HL-60/S4 treated with phorbol 12-myristate 13-acetate at 8.2 ng/mL for 4 days and 3 days (cell line): ENCODE data around the gene RHOH.

Experiments used
- in situ Hi-C: fragments of 300-500 bp; cut with MboI; formaldehyde crosslinking; loops from 2 replicates; pipeline ENCODE4 v1.15.0; 2022; ENCODE audit warnings: low sequenced_read_pairs

Gene RHOH

DNA sequence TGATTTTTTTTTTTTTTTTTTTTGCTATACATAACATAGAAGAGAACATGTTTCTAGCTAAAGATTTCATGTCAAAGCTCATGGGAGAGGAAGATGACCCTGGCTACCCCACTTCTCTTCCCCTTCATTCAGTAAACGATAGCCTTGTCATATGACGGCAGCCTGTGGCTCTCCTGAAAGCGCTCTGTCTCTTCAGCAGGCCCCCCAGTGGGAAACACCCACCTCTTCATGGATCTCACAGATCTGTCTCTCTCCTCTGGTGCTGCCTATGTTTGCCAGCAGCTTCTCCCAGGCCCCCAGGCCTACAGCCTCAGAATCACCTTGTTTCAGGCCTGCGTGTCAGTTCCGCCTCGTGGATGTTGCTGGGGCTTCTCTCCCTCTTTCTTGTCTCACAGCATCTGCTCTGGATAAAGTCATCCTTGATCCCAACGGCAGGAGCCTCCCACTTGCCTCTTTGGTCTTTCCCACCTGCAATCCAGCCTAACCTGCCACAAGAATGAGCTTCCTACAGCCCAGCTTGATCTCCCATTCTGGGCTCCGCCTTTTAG is 34.6 kb downstream of the RHOH start:
- in situ Hi-C loops: no loop called here

DNA sequence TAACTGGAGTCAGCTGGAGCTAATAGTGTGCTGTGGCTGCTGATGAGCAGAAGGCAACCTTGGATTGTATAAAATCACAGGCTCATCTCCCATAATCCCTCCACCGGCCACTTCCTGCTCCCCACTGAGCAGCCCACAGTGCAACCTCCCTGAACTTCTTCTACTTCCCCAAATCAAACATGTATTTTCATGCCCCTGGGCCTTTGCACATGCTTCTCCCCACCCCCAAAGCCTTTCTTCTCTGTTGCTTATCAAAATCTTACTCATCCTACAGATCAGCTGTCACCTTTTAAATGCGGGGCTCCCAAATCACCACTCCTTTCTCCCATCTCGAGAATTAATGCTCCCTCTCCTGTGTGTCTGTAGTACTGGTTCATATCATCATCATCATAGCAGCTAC is 35.8 kb downstream of the RHOH start:
- in situ Hi-C loops: no loop called here

DNA sequence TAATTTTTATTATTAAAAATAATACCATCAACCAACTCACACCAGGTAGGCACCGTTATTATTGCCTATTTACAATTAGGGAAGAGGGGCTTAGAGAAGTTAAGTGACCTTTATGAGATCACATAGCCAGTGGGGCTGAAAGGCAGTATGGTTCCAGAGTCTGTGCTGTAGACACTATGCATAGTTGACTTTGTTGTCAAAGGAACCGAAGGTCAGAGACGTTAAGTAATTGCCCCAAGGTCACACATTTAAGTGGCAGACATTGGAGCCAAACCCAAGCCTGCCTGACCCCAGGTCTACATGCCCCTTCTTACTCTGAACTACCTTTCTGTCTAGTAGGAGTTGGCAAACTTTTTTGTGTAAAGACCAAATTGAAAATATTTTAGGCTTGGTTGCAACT is 36.4 kb downstream of the RHOH start:
- in situ Hi-C loops: no loop called here

DNA sequence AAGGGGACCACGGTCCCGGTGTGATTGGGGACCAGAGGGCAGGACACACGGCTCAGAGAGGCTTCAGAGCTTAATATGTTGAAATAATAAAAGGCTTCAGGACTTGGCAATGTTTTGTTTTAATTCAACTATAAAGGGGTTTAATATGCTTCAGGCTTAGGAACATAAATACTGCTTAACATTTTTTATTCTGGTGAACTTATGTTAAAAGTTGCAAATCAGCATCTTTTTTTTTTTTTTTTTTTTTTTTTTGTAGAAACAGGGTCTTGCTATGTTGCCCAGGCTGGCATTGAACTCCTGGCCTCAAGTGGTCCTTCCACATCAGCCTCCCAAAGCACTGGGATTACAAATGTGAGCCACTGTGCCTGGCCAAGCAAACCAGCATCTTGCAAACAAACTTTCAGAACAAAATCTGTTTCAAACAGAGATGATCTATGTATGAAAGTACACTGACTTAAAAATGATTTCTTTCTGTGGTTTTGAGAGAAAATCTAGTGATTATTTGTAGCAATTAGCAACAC is 37.7 kb downstream of the RHOH start:
- in situ Hi-C loops: no loop called here

DNA sequence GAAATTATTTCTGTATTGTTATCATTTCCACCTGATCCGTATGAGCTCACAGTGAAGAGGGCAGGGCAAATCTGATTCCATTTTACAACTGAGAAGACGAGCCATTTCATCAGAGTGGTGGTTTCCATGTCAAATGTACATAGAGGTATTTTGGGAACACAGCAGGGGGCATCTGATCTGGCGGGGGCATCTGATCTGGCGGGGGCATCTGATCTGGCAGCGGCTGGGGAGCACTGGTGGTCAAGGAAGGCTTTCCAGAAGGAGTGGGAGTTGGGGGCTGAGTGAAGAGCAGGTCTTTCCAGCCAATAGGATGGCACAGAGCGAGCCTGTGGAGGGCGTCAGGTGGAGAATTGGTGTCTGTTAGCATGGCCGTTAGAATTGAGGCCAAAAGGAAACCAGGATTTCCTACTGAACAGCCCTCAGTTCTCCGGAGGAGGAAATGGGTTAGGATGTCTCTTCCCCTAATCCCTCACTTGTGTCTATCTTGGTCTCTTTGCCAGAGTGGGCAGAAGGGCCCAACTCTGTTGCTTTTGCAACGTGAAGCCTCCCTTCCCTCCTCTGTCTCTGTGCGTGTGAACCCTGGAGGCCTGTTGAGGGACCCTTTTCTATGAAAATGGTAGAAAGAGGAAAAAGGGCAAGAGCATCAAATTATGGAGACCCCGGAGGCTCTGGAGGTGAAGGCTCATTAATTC is 41.3 kb downstream of the RHOH start:
- in situ Hi-C loops: no loop called here

DNA sequence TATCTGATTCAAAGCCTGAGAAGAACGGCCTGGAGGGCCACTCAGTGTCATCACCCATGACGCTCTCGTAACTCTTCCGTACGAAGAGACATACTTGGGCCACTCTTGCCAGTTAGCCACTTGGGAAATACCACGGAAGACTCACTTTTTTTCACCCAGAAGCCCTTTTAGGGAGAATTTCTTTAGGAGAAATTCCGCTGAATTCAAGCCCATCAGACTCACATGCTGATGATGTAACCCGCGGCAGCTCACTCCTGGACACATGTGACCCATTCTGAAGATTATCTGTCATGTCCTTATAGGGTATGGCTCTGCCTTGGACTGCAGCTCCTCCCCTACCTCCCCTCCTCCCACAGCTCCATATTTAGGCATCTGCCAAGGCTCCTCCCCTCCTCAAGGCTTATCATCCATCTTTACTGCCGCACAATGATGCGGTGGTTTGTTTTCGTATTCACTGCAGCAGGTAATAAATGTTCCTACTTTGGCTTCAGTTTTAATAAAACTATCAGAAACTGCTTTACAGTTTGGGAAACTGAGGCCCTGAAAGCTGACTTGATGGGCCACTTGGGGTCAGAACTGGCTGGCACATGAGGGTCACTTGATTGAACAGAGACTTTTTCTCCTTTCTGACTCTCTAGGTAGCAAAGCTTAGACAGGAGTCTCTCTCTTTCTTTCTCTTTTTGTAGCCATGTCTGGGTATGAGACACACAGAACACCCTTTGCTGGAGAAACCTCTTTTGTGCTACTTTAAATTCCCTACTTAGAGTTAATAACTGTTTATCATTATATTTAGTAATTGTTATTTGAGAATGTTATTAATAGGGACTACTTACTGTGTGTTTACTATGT is 42.1 kb downstream of the RHOH start:
- in situ Hi-C loops: no loop called here

DNA sequence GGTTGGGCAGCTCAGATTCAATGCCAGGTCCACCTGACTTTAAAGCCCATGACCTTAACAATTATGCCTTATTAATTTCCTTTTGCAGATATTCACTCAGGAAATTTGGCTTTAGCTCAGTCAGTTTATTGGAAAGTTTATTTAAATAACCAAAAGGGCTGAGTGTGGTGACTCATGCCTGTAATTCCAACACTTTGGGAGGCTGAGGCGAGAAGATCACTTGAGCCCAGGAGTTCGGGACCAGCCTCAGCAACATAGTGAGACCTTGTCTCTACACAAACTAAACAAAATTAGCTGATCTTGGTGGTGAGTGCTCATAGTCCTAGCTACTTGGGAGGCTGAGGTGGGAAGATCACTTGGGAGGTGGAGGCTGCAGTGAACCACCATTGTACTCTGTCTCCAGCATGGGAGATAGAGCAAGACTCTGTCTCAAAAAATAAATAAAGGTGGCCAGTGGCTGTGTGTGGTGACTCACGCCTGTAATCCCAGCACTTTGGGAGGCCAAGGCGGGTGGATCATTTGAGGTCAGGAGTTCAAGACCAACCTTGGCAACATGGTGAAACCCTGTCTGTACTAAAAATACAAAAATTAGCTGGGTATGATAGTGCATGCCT is 43.3 kb downstream of the RHOH start:
- in situ Hi-C loops: no loop called here

DNA sequence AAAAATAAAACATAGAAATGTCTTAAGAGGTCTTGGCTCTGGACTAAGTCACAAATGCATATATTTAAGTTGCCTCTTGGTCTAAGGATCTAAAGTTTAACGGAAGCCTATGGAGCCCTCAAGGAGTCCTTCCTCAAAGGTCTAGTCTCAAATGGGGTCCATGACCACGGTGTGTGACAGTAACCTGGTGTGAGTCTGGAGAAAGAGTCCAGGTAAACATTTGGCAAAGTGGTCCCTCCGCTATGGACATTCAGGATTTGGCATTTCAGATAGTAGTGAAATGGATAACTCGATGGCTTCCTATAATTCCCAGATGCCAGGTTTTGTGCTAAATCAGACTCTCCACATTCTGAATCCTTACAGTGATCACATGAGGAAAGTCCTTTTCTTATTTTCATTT is 44.2 kb downstream of the RHOH start:
- in situ Hi-C loops: no loop called here

DNA sequence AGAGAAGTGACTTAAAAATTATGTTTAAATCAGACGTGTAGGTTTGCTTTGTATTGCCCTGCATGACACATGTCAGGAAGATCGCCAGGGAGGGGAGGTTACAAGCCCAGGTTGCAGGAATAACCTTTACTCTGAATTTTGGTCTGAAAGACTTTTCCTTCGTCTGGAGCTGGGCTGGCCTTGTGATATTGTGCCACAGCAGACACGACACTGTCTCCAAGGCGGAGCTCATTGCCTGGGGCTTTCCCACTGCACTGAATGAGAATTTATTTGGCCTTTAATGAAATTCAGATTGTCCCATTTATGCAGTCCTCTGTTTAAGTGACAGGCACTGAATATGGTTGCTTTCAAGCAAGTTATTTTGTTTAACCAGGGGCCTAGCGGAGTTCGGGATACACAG is 45.1 kb downstream of the RHOH start:
- in situ Hi-C loops: no loop called here

DNA sequence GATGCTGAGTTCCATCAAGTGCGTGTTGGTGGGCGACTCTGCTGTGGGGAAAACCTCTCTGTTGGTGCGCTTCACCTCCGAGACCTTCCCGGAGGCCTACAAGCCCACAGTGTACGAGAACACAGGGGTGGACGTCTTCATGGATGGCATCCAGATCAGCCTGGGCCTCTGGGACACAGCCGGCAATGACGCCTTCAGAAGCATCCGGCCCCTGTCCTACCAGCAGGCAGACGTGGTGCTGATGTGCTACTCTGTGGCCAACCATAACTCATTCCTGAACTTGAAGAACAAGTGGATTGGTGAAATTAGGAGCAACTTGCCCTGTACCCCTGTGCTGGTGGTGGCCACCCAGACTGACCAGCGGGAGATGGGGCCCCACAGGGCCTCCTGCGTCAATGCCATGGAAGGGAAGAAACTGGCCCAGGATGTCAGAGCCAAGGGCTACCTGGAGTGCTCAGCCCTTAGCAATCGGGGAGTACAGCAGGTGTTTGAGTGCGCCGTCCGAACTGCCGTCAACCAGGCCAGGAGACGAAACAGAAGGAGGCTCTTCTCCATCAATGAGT is 46.6 kb downstream of the RHOH start:
- in situ Hi-C loops: no loop called here

DNA sequence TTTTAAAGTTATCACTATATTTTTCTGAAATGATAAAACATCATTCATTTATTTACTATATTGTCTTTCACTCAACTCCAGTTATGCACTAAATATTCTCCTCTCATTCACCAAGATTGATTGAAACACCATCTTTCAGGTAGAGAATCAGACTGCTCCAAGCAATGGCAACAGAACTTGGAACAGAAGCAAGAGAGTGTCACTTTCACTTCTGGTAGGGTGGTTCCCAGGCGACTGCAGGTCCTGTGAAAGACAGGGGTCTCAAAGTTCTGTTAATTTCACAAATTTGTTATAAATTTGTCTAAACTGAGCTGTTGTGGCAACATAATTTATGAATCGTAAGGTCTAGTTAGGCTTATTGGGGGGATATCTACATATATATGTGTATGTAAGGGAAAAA is 47.8 kb downstream of the RHOH start:
- in situ Hi-C loops: no loop called here

DNA sequence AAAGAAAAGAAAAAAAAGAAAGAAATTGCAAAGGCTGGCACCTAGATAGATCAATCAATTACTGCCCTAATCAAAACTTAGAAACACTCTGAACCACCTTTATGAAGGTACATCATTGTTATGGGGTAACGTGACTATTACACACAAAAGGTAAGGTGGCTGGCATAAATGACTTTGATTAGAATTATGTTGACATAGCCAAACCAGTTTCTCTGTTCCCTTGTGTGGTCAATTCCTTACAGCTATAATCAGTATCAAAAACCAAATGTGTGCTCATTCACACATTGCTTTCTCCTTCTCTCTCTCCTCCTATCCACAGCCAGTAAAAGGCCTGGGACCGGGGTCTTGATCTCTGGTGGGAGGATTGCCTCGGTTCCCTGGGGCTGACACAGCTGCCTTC is 48.7 kb downstream of the RHOH start:
- in situ Hi-C loops: no loop called here

DNA sequence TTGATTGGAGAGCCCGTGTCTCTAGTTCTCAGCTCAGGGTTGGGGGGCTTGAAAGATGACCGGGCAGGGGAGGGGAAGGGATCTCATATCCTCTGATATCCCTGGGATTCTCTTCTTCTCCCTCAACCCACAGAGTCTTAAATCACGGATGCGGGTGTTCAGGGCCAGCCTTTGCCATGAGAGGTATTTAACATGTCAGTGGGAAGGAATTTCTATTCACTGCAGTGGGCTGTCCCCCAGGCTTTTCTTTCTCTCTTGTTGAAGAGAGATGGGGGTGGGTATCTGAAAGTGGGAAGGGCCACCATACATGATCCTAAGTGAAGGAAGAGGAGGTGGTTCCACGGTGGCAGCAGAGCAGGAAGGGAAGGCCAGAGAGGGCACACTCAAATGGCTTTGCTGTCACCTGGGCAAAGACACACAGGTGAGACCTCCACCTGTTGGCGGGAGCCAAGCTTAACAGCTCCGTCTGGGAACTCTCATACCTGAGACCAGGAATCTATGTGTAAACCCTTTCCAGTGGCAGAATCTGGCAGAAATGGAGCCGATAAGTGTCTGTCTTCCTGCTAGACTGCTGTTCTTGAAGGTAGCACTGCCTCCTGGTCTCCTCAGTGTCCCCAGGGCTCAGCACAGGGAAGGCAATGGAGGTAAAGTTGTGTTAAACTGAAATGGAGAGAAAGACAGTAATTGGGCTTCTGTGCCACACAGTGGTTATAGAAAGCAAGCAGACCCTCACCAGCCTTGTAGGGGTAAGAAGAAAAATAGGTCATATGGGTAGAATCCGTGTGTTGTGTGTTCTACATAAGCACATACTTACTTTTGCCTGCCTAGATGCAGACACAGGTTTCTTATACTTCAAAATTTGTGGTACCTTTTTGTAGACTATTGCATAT is 49.4 kb downstream of the RHOH start:
- in situ Hi-C loops: no loop called here

DNA sequence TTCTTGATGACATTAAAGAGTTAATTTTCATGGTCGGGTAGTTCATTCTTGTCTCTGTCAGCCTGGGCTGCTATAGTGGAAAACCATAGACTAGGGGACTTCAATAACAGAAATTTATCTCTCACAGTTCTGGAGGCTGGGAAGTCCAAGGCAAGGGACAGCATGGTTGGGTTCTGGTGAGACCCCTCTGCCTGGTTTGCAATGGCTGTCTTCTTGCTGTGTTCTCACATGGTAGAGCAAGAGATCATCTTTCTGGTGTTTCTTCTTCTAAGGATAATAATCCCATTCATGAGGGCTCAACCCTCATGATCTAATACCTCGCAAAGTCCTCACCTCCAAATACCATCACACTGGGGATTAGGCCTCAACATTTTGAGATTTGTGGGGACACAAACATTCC is 50.1 kb downstream of the RHOH start:
- in situ Hi-C loops: no loop called here

DNA sequence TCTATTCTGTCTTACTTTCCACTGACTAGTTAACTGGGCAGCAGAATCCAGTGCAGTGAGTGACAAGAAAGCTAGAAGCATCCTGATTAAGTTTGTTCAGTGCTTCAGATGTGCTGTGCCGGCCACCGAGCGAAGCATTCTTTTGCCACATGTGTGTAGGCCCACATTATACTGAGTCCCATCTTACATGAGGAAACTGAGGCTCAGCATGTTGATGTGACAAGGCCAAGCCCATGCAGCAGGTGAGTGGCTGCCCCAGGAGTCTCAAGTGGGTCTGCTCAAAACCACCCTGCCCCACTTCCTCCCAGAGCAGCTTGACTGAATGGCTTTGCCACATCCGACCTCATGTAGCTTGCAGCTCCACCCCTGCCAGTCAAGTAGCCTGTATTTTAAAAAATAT is 50.5 kb downstream of the RHOH start:
- in situ Hi-C loops: no loop called here

DNA sequence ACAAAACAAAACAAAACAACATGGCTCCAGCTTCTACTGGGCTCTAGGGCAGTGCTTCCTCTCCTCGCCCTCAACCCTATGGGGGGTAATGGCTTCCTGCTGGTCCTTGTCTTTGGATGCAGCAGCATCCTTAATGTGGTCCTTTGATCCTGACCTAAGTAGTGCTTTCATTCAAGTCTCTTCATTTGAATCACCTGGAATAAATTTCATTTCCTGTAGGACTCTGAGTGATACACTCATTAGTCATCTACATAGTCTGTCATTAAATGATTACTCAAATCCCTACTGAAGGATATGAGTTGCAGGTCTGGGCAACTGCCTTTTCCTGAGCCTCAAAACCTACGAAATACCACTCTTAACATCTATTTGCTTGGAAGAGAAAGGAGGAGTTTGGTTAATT is 54.5 kb downstream of the RHOH start:
- in situ Hi-C loops: no loop called here

DNA sequence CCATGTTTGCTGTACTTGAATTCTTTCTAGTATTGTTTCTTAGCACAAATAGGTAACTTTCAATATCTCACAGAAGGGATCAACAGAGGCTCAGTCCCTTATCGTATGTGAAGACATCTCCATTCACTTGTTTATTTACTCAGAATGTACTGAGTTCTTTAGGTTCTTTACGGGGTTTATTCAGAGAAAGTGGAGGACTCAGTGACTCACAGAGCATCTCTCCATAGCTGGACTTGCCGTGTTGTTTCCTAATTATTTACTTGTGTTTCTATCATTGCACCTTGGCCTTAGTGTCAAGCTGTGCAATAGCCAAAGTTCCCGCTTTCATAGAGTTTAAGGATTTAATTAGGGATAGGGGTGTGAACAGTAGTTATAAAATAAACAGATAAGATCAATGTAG is 57.1 kb downstream of the RHOH start:
- in situ Hi-C loops: no loop called here

DNA sequence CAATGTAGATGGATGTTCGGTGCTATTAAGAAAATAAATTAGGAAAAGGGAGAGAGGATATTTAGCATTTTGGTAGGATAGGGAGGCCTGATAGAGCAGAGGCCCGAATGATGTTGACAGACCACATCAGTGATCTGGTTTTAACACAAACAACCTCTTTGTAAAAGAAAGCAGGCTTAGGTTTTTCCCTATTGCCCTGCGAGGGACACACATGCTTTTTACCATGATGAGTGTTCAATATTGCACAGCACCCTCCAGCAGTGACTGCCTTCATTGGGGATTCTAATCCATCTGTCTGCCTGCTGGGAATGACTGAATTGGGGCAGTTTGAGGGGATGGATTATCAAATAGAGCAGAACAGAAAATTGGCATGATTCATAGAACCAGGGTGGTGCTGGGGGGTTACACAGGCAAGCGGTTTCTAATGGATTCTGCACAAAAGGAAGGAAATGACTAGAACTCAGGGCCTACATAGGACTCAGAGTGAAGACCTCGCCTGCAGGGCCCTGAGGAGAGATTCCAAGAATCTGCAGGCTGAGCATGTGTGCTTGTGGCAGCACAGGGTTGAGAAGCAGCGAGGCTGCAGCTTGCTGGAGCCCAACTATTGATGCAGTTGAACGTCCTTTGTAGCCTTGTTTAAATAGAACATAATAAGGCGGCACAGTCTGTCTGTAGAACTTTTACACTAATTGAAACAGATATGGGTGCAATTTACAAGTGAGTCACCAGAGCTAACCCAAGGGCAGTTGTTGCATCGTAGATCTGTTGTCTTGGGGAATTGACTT is 58.0 kb downstream of the RHOH start:
- in situ Hi-C loops: no loop called here
